HCT116 (cell line): ENCODE measurements around the gene TARS3. TPM values are rescaled to one million over a fixed set of nuclear protein-coding genes. Genes with fewer than 3 reads are reported as not detected.

Experiments
- ATAC-seq: fragments of 200-7000 bp; cut with Tn5 transposase; 2 replicates; pipeline ENCODE4 v1.9.1; 2020; ENCODE audit warnings: mild to moderate bottlenecking, moderate library complexity
- BruUV-seq: library from RNA; stranded (reverse); fragments of 400-500 nt; replicated peaks from 2 replicates; lab custom pipeline; 2021; lab: Mats Ljungman, UMichigan
- CTCF ChIA-PET: fragments of 300-600 bp; sonication (Branson Sonifier 250); formaldehyde crosslinking; loops from one replicate; lab custom pipeline; 2021; ENCODE audit warnings: antibody characterized with exemption; lab: Charles Lee
- POLR2A ChIA-PET: fragments of 300-600, 350-600 bp; sonication (Branson Sonifier 250); formaldehyde crosslinking; loops from one replicate; lab custom pipeline; 2021; ENCODE audit warnings: antibody characterized with exemption; lab: Charles Lee
- RAD21 ChIA-PET, 2 experiments: fragments of 300-600 bp; sonication (Branson Sonifier 250); formaldehyde crosslinking; loops; one replicate each; lab custom pipeline; 2023; ENCODE audit warnings: low total read pairs in 2 of 2; ENCODE audit not compliant: uncharacterized antibody in 2 of 2, unreplicated experiment in 2 of 2, low non-redundant PET in 1 of 2; lab: Charles Lee
- DNase-seq: peaks from one replicate; pipeline ENCODE4 v3.0.0-alpha.2; 2010; ENCODE audit warnings: low read depth, low spot score
- H2AFZ ChIP-seq: fragments of 200-600 bp; shearing (Covaris generic), sonication (generic); 2 replicates; pipeline ENCODE4 v1.6.1; 2017; ENCODE audit warnings: low read depth, mixed run types, mixed read lengths, antibody characterized with exemption, low read length; ENCODE audit not compliant: poor library complexity, severe bottlenecking
- H3K27ac ChIP-seq: 2 replicates; pipeline ENCODE4 v1.5.1; 2012; ENCODE audit warnings: low read depth, low read length
- H3K27me3 ChIP-seq: fragments of 200-600 bp; sonication (generic); 2 replicates; pipeline ENCODE4 v1.6.1; 2016; ENCODE audit warnings: mixed run types, low read length, mixed read lengths; ENCODE audit not compliant: insufficient read depth
- H3K36me3 ChIP-seq, 2 experiments: fragments of 200-500 bp in 1 of 2; fragments of 200-600 bp in 1 of 2; sonication (Bioruptor generic) in 1 of 2; sonication (generic) in 1 of 2; 2 replicates each; pipeline versions ENCODE4 v1.5.1 to v1.6.1; 2014 to 2016; ENCODE audit warnings: low read length in 2 of 2, inconsistent platforms in 1 of 2, mixed read lengths in 1 of 2, mixed run types in 1 of 2; ENCODE audit not compliant: insufficient read depth in 2 of 2, control insufficient read depth in 1 of 2
- H3K4me1 ChIP-seq, 2 experiments: fragments of 200-600 bp in 1 of 2; sonication (generic) in 1 of 2; 2 replicates each; pipeline versions ENCODE4 v1.5.1 to v1.6.1; 2012 to 2017; ENCODE audit warnings: low read length in 2 of 2, inconsistent platforms in 1 of 2, mild to moderate bottlenecking in 1 of 2, mixed read lengths in 1 of 2, mixed run types in 1 of 2, moderate library complexity in 1 of 2; ENCODE audit not compliant: insufficient read depth in 2 of 2, control insufficient read depth in 1 of 2
- H3K4me2 ChIP-seq: fragments of 200-600 bp; sonication (generic); 2 replicates; pipeline ENCODE4 v1.6.1; 2017; ENCODE audit warnings: mixed run types, low read length, mixed read lengths
- H3K4me3 ChIP-seq, 2 experiments: fragments of 200-600 bp in 1 of 2; sonication (generic) in 1 of 2; replicated peaks in 1 of 2; 2 replicates each; pipeline ENCODE4 v1.5.1; 2011 to 2016; ENCODE audit warnings: low read length in 2 of 2, control low read depth in 1 of 2, low read depth in 1 of 2, mild to moderate bottlenecking in 1 of 2, mixed read lengths in 1 of 2, mixed run types in 1 of 2
- H3K79me2 ChIP-seq: fragments of 200-600 bp; sonication (generic); 2 replicates; pipeline ENCODE4 v1.6.1; 2017; ENCODE audit warnings: mild to moderate bottlenecking, mixed run types, low read length, moderate library complexity, mixed read lengths; ENCODE audit not compliant: insufficient read depth
- H3K9ac ChIP-seq: fragments of 200-600 bp; sonication (generic); 2 replicates; pipeline ENCODE4 v1.6.1; 2016; ENCODE audit warnings: low read length, mixed read lengths
- H3K9me2 ChIP-seq: fragments of 200-600 bp; sonication (generic), shearing (Covaris generic); 2 replicates; pipeline ENCODE4 v1.6.1; 2017; ENCODE audit warnings: mixed run types, mild to moderate bottlenecking, moderate library complexity; ENCODE audit not compliant: insufficient read depth
- H3K9me3 ChIP-seq, 2 experiments: fragments of 200-500 bp in 1 of 2; fragments of 200-600 bp in 1 of 2; sonication (Bioruptor generic) in 1 of 2; sonication (generic) in 1 of 2; 2 replicates each; pipeline ENCODE4 v1.6.1; 2014 to 2017; ENCODE audit warnings: low read length in 2 of 2, mixed read lengths in 2 of 2, inconsistent platforms in 1 of 2, low read depth in 1 of 2, mild to moderate bottlenecking in 1 of 2, mixed run types in 1 of 2, moderate library complexity in 1 of 2; ENCODE audit not compliant: control insufficient read depth in 1 of 2, insufficient read depth in 1 of 2
- H4K20me1 ChIP-seq: fragments of 200-600 bp; sonication (generic), shearing (Covaris generic); 2 replicates; pipeline ENCODE4 v1.6.1; 2017; ENCODE audit warnings: mixed run types, mild to moderate bottlenecking, moderate library complexity; ENCODE audit not compliant: insufficient read depth
- CBX3 ChIP-seq: IDR thresholded peaks from 2 replicates; pipeline ENCODE4 v1.6.1; 2012; ENCODE audit warnings: low read depth
- CEBPB ChIP-seq: IDR thresholded peaks from 2 replicates; pipeline ENCODE4 v1.6.1; 2012; ENCODE audit warnings: low read depth
- EZH2phosphoT487 ChIP-seq: fragments of 200-600 bp; IDR thresholded peaks from 2 replicates; pipeline ENCODE4 v1.6.1; 2018; ENCODE audit warnings: antibody characterized with exemption, borderline replicate concordance
- FOSL1 ChIP-seq: IDR thresholded peaks from 2 replicates; pipeline ENCODE4 v1.6.1; 2012; ENCODE audit warnings: low read depth
- JUND ChIP-seq: IDR thresholded peaks from 2 replicates; pipeline ENCODE4 v1.6.1; 2012
- POLR2A ChIP-seq: IDR thresholded peaks from 2 replicates; pipeline ENCODE4 v1.7.0; 2011; ENCODE audit warnings: borderline replicate concordance; ENCODE audit not compliant: insufficient read depth, insufficient read length; ENCODE audit errors: extremely low read depth
- POLR2AphosphoS5 ChIP-seq: IDR thresholded peaks from 2 replicates; pipeline ENCODE4 v1.6.1; 2011; ENCODE audit warnings: mild to moderate bottlenecking, low read depth, low read length, moderate library complexity
- RAD21 ChIP-seq: IDR thresholded peaks from 2 replicates; pipeline ENCODE4 v1.6.1; 2012; ENCODE audit warnings: low read depth, mild to moderate bottlenecking
- SIN3A ChIP-seq: IDR thresholded peaks from 2 replicates; pipeline ENCODE4 v1.6.1; 2012; ENCODE audit warnings: low read depth
- SRF ChIP-seq: IDR thresholded peaks from 2 replicates; pipeline ENCODE4 v1.6.1; 2012; ENCODE audit warnings: low read depth
- TCF7L2 ChIP-seq: IDR thresholded peaks from 2 replicates; pipeline ENCODE4 v1.7.0; 2011; ENCODE audit warnings: borderline replicate concordance, inconsistent platforms; ENCODE audit not compliant: insufficient read depth, insufficient read length; ENCODE audit errors: extremely low read depth
- YY1 ChIP-seq: IDR thresholded peaks from 2 replicates; pipeline ENCODE4 v1.6.1; 2011; ENCODE audit warnings: low read length, low read depth, moderate library complexity, mild to moderate bottlenecking; ENCODE audit not compliant: insufficient replicate concordance; ENCODE audit errors: extremely low read depth
- ZFX ChIP-seq: fragments of 450-650 bp; IDR thresholded peaks from 2 replicates; pipeline ENCODE4 v1.6.1; 2017
- ZNF274 ChIP-seq: fragments of 200-500 bp; sonication (Bioruptor generic); IDR thresholded peaks from 2 replicates; pipeline ENCODE4 v1.6.1; 2014; ENCODE audit warnings: mild to moderate bottlenecking, low read depth, low read length, inconsistent platforms
- intact Hi-C: fragments of 100-400 bp; cut with micrococcal nuclease; formaldehyde crosslinking; loops from 2 replicates; pipeline ENCODE4 v1.10.0; 2022
- total RNA-seq: library from RNA; stranded (reverse); gene quantifications from one replicate; pipeline ENCODE4 v1.2.1, GENCODE V29; 2021; ENCODE audit not compliant: unreplicated experiment
- TF ChIP-seq, protein P1 (sequence below): IDR thresholded peaks from 2 replicates; pipeline ENCODE4 v1.6.1; 2012
- TF ChIP-seq, protein P2 (sequence below), 3 experiments: fragments of 200-600 bp in 1 of 3; sonication (generic) in 1 of 3; IDR thresholded peaks in 2 of 3; conservative IDR thresholded peaks in 1 of 3; 2 replicates each; pipeline ENCODE4 v1.5.1; 2012 to 2017; ENCODE audit warnings: low read depth in 2 of 3, low read length in 2 of 3, antibody characterized with exemption in 1 of 3, borderline replicate concordance in 1 of 3, control low read depth in 1 of 3, mild to moderate bottlenecking in 1 of 3, mixed read lengths in 1 of 3, mixed run types in 1 of 3, moderate library complexity in 1 of 3; ENCODE audit not compliant: insufficient read depth in 1 of 3
- TF ChIP-seq, protein P3 (sequence below): IDR thresholded peaks from 2 replicates; pipeline ENCODE4 v1.6.1; 2012
- TF ChIP-seq, protein P4 (sequence below): IDR thresholded peaks from 2 replicates; pipeline ENCODE4 v1.6.1; 2011; ENCODE audit warnings: mild to moderate bottlenecking, low read length, moderate library complexity; ENCODE audit not compliant: insufficient replicate concordance; ENCODE audit errors: extremely low read depth

Gene TARS3
- total RNA-seq, 1 experiment from 2014 or later = 11.1 TPM

DNA sequence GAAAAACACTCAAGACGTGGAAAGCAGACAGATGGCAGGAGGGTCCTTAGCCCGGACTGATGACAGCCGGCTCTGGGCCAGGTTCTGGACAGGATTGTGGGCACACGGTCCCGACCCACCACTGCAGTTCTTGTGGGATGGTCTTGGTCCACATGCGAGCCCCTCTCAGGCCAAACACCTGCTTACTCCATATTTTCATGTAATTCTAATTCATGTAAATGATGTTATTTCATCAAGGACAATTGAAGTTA lies 104.7 kb downstream of the TARS3 start:
- no TSS peak for BruUV-seq
- peaks cover 13 to 23% of the 10 kb centered on the region in 2 experiments for H3K4me1 ChIP-seq
- H3K4me2 ChIP-seq = no peak overlapping the region
- DNase-seq (no peak), ATAC-seq (no peak)
- no peak overlapping the region for H3K9ac ChIP-seq
- POLR2A ChIA-PET = no interaction called here
- H3K79me2 ChIP-seq = no peaks in the 10 kb centered on the region
- no peak overlapping the region for H3K27ac ChIP-seq
- CTCF ChIA-PET = no interaction called here
- no peaks in the 10 kb centered on the region for H4K20me1 ChIP-seq
- H3K27me3 ChIP-seq = no peaks in the 10 kb centered on the region
- no peak for TF ChIP-seq EZH2phosphoT487
- TF ChIP-seq POLR2AphosphoS5 = no peak
- no peak for TF ChIP-seq ZFX
- TF ChIP-seq, protein P1, sequence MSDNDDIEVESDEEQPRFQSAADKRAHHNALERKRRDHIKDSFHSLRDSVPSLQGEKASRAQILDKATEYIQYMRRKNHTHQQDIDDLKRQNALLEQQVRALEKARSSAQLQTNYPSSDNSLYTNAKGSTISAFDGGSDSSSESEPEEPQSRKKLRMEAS = no peak
- TF ChIP-seq JUND = no peak
- TF ChIP-seq CBX3 = no peak
- TF ChIP-seq, protein P2, sequence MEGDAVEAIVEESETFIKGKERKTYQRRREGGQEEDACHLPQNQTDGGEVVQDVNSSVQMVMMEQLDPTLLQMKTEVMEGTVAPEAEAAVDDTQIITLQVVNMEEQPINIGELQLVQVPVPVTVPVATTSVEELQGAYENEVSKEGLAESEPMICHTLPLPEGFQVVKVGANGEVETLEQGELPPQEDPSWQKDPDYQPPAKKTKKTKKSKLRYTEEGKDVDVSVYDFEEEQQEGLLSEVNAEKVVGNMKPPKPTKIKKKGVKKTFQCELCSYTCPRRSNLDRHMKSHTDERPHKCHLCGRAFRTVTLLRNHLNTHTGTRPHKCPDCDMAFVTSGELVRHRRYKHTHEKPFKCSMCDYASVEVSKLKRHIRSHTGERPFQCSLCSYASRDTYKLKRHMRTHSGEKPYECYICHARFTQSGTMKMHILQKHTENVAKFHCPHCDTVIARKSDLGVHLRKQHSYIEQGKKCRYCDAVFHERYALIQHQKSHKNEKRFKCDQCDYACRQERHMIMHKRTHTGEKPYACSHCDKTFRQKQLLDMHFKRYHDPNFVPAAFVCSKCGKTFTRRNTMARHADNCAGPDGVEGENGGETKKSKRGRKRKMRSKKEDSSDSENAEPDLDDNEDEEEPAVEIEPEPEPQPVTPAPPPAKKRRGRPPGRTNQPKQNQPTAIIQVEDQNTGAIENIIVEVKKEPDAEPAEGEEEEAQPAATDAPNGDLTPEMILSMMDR (IDR thresholded peaks at IDR 0.05 in 2 of 3, conservative IDR thresholded peaks at IDR 0.05 in 1 of 3; ENCODE audit: borderline replicate concordance in 1 of 3, insufficient read depth in 1 of 3, low read depth in 2 of 3, low read length in 2 of 3) = no peak
- TF ChIP-seq, protein P3, sequence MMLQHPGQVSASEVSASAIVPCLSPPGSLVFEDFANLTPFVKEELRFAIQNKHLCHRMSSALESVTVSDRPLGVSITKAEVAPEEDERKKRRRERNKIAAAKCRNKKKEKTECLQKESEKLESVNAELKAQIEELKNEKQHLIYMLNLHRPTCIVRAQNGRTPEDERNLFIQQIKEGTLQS = no peak
- TF ChIP-seq POLR2A = no peak
- no peak for TF ChIP-seq SRF
- no peak for TF ChIP-seq ZNF274
- TF ChIP-seq, protein P4, sequence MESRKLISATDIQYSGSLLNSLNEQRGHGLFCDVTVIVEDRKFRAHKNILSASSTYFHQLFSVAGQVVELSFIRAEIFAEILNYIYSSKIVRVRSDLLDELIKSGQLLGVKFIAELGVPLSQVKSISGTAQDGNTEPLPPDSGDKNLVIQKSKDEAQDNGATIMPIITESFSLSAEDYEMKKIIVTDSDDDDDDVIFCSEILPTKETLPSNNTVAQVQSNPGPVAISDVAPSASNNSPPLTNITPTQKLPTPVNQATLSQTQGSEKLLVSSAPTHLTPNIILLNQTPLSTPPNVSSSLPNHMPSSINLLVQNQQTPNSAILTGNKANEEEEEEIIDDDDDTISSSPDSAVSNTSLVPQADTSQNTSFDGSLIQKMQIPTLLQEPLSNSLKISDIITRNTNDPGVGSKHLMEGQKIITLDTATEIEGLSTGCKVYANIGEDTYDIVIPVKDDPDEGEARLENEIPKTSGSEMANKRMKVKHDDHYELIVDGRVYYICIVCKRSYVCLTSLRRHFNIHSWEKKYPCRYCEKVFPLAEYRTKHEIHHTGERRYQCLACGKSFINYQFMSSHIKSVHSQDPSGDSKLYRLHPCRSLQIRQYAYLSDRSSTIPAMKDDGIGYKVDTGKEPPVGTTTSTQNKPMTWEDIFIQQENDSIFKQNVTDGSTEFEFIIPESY = no peak
- TF ChIP-seq YY1 = no peak
- TF ChIP-seq FOSL1 = no peak
- no peak for TF ChIP-seq SIN3A
- no peak for TF ChIP-seq TCF7L2
- no peak for TF ChIP-seq CEBPB
- TF ChIP-seq RAD21 = no peak
- intact Hi-C loops = no loop called here
- RAD21 ChIA-PET = no interaction called here
- H3K36me3 ChIP-seq = no peaks in the 10 kb centered on the region
- H3K9me3 ChIP-seq = no peaks in the 10 kb centered on the region
- no peaks in the 10 kb centered on the region for H3K9me2 ChIP-seq
- no peak overlapping the region for H2AFZ ChIP-seq
- no peak overlapping the region for H3K4me3 ChIP-seq
